Right renal cortex interstitium (tissue), 3 donors: ENCODE results near the gene LPCAT4. TPM values are rescaled to one million over a fixed set of nuclear protein-coding genes. Genes with fewer than 3 reads are reported as not detected.

Experiments used
- DNase-seq, 3 donors: peaks; one replicate each; pipeline ENCODE4 v3.0.0-alpha.2; 2013; ENCODE audit warnings: low read depth in 3 of 3, low spot score in 2 of 3
- polyA plus RNA-seq, 3 donors: library from polyadenylated mRNA; unstranded; fragments of 120-200 nt; gene quantifications; one replicate each; pipeline ENCODE4 v1.2.1, GENCODE V29; 2013; ENCODE audit not compliant: insufficient read length in 3 of 3

LPCAT4 gene
- polyA plus RNA-seq, 3 donors, result 30.2 to 33.3 (median 31.0) TPM

DNA sequence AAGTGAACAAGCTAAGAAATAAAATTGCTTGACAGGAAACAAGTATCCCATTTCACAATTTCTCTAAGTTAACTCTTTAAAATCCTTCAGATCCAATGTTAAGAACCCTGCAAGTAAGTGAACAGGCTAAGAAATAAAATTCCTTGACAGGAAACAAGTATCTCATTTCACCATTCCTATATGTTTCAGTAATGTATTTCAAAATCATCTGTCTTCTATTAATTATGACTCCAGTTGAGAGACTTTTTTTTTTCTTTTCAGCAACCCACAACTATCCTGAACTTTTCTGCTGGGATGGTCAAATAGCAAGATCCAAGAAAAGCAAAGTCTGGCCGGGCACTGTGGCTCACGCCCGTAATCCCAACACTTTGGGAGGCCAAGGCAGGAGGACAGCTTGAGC is 27.1 kb downstream of the LPCAT4 start:
- no peak for DNase-seq

DNA sequence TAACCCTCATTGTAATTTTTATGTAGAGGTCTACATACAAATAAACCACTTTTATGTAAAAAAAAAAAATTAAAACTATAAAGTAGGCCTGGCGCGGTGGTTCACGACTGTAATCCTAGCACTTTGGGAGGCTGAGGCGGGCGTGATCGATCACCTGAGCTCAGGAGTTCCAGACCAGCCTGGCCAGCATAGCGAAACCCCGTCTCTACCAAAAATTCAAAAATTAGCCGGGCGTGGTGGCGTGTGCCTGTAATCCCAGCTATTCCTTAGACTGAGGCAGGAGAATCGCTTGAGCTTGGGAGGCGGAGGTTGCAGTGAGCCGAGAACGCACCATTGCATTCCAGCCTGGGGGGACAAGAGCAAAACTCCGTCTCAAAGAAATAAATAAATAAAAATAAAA is 28.6 kb downstream of the LPCAT4 start:
- no peak for DNase-seq

DNA sequence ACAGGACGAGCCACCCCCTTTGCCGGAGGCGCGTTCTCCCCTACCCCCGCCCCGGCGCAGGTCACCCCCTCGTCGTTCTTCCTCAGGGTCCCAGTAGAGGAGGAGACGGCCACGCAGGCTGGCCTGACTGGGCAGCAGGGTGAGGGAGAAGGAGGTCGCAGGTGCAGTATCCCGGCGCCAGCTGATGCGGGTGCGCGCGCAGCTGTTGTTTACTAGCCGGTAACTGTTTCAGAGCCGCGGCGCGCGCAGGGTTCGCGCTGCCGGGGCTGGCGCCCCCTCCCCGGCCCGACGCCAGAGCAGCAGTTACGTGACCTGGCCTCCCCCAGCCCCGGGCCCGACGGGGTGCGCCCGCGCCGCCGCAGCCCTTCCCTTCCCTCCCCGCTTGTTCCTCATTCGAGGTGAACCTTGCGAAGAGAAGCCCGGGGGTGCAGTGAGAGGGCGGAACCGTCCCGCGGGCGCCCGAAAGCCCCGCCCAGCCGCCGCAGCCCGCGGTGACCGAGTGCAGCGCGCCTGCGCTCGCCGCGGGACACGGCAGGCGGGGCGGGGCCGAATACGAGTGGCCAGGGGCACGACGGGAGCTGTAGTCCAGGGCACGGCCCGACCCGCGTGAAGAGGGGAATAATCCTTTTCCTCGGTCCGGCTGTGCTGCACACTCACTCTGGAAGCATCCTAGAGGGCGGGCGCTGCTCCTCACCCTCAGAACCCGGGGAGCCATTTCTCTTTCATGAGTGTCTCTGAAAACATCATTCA is 29.3 kb downstream of the LPCAT4 start, which contains the start of gene SLC12A6:
Gene SLC12A6 (minus strand): TSS at position 225 of the 750 bp plus-strand sequence. CDS start 1,101 bp downstream, outside the sequence.
- DNase-seq, result peak; percentile 54 to 76 (median 75)

DNA sequence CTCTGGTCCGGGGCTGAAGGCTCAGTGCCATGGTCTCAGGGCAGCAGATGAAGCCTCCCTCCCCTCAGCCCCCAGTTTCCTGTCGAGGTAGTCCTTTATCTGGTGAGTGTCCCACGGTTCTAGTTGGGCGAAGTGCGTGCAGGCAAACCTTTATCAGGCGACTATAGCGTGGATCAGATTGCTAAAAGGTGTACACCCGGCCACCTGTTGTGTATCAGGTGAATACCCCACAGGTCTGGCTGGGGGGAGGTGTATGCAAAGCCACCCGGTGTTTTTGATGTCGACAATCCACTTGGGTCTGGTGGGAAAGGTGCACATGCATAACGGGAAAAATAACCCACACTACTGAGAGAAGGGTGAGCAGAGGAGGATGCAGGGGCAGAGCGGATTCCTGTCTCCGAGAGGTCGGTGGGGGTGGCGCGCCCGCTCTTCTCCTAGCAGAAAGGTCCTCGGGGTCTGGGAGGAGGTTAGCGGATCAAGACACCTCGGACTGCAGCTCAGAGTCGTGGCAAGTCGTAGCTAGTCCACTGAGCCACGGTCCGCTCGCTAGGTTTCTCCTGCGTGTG is 29.9 kb downstream of the LPCAT4 start:
- DNase-seq, result no peak

DNA sequence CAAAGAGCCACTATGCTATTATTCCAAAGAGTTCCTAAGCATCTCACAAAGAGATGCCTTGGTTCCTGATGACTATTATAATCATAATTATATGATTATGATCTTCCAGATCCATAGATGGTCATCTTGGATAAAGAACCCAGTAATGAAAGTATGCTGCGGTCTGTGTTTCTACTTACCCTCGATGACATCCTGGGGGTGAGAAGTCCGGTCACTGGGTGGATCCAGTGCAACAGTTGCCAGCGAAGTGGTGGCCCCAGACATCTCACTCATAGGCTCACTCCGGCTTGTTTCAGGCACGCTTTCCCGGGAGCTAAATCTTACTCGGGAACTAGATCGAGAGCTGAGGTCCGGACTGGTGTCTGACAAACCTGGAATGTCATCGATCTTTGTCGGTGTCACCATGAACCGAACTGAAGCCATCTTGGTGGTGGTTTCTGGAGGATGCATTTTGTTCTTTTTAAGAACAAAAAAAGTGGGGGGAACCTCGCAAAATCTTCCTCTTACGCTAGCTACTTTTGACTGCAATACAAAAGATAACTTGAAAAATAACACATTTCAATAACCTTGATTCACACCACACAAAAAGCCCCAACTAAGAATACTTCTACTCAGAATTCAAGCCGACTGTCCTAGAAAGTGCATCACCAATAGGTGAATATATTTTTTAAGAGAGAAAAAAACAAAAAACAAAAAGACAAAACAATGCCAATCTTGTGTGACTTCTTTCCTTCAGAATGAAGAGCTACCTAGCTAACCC is 30.6 kb downstream of the LPCAT4 start:
- DNase-seq, result no peak

DNA sequence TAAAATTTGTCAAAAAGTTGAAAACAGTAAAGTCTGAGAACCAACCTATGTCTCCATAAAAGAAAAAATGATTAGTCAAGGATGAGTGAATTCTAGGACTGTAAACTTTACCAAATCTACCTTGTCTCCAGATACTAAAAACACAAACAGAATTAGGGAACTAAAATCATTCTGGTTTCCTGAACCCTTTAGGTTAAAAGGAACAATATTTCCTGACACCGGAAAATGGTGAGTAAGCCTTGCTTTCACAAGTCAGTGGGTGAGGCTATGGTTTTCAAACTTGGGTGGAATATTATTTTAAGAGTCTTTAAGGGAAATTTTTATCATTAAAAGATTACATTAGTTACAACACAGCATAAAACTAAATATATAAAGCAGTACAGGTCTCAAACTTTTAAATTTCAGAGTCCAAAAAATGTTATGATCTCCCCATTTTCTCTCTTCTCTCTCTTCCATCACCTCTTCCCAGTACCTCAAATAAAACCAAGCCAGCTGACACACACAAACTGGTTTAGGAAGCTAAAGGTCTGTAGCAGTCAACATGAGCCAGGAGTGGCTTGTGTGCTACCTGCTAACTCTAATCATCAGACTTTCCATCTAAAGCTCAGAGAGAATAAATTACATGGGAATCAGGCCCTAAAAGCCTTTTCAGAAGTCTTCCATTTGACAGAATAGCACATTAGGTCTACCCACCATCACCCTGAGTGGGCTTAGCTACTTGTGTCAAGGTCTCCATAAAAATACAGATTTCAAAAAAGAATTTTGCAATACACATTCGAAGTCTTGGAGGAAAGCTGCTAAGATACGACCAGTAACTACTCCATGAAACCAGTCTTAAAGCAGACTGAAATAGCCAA is 31.6 kb downstream of the LPCAT4 start:
- no peak for DNase-seq

DNA sequence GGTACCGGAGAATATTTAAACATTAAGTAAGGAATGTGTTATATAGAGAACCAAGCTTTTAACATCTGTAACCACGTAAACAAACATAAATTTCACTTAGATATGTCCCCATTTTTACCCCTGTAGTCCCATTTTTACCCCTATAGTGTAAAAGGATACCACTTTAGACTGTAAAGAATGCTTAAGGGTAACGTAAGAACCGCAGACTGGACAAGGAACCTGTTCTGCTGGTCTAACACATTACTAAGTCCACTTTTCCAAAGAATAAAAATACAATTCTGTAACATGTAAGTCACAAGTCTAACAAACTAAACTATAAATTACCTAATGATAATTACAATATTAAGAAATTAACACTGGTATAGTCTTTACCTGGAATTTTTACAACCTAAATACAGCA is 32.3 kb downstream of the LPCAT4 start:
- no peak for DNase-seq

DNA sequence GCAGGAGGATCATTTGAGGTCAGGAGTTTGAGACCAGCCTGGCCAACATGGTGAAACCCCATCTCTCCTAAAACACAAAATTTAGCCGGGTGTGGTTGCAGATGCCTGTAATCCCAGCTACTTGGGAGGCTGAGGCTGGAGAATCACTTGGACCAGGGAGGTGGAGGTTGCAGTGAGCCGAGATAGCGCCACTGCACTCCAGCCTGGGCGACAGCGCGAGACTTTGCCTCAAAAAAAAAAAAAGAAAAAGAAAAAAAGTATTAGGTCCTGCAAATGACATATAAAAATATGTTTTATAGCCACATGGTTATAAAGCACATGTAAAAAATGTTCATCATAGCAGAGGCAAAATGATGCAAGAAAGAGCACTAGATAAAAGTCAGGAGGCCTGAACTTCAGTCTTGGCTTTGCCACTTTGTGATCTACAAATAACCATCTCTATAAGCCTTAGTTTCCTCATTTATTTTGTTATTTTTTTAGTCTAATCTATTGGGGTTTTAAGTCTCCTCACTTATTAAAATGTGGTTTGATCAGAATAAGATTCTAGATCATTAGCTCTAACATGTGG is 34.4 kb downstream of the LPCAT4 start:
- DNase-seq, result no peak

DNA sequence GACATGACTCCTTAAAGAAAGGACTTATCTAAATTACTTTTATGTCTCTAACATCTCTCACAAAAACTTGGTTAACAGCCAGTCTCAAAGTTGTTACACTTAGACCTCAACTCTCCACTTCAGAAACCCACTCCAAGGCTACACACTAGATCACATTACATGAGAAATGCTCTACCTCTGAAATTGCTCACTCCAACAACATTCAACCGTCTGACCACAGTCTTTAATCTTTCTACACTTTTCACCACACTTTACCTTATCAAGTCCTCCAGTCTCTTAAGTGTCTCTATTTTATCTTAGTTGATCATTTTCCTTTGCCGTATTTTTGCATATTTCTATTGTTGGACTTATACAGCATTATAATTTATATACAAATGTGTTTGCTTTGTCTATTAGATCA is 35.2 kb downstream of the LPCAT4 start:
- no peak for DNase-seq

DNA sequence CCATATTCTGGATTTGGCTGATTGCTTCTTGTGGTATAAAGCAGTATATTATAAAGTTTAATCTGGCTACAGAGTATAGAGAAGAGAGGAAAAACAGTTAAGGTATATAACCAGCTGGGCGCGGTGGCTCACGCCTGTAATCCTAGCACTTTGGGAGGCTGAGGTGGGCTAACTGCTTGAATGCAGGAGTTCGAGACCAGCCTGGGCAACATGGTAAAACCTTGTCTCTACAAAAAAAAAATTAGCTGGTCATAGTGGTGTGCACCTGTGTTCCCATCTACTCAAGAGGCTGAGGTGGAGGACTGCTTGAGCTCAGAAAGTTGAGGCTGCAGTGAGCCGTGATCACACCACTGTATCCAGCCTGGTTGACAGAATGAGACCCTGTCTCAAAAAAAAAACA is 36.7 kb downstream of the LPCAT4 start:
- no peak for DNase-seq

DNA sequence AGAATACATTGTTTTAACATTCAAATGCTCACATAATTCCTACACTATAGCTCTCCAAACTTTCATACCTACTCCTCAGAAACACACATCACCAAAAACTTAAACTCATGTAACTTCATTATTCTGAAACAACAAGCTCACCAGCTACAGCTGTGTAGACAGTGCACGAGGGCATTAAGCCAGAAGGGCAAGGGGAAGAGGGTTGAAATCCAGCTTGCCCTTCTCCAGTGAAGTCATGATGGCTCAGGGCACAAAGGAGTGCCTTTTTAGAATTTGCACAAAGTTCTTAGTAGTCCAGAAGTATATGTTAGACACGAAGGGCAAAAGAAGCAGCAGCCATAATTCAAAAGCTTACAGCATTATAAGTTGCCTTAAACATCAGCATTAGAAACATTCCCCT is 38.0 kb downstream of the LPCAT4 start:
- no peak for DNase-seq

DNA sequence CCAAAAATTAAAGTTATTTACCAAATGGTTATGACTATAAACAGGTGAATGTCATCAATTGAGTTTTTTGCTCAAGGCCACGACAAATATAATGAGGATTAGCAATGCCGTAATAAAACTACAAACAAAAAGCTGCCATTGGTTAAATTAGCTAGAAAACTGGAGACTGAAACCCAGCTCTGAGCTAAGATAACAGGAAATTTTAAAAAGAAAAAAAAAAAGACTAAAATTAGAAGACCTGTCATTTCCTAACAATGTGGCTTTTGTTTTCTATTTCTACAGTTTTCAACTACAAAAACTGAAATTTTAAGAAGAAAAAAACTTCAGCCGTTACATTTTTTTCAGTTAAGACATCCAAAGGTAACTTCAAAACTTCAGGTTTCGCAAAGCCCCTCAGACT is 39.1 kb downstream of the LPCAT4 start:
- no peak for DNase-seq

DNA sequence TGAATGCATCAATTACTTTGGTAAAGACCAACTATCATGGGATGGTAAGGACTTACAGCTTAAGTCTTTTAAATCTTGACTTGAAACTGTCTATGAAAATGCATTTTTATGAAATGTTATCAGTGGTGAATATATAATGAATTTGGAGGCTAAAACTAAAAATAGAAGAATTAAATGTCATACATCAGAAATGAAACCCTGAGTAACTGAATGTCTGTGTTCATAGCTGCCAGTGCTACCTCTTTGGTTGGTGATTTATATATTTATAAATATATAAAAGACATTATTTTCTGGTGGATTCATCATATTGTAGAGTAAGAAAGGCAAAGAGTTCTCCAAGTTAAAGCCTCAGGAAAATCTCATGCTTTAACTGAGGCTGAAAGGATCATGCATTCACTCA is 41.6 kb downstream of the LPCAT4 start:
- DNase-seq, result no peak

DNA sequence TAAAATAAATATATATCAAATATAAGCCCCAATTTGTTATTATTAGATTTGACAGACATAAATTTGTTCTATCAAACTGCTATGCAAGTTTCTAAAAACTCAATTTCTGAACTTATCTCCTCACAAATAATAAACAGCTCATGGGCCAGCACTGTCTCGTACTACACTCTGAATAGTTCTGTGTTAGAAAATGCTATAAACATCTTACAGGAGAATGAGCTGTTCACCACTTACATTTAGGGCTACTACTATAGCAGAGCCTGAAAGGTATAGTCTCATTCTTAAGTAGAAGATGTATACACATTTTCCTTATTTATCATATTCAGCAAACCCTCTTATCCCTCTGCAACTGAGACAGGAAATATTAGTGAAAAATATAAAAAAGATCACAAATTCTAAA is 42.1 kb downstream of the LPCAT4 start:
- no peak for DNase-seq

DNA sequence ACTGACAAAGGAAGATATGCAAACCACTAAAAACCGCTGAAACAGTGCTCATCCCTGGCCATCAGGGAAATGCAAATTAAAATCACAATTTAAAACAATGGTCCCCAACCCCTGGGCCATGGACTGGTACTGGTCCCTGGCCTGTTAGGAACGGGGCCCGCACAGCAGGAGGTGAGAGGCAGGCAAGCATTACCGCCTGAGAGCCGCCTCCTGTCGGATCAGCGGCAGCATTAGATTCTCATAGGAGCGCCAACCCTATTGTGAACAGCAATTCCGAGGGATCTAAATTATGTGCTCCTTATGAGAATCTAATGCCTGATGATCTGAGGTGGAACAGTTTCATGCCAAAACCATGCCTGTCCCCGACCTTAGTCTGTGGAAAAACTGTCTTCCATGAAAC is 43.8 kb downstream of the LPCAT4 start:
- DNase-seq, result no peak

DNA sequence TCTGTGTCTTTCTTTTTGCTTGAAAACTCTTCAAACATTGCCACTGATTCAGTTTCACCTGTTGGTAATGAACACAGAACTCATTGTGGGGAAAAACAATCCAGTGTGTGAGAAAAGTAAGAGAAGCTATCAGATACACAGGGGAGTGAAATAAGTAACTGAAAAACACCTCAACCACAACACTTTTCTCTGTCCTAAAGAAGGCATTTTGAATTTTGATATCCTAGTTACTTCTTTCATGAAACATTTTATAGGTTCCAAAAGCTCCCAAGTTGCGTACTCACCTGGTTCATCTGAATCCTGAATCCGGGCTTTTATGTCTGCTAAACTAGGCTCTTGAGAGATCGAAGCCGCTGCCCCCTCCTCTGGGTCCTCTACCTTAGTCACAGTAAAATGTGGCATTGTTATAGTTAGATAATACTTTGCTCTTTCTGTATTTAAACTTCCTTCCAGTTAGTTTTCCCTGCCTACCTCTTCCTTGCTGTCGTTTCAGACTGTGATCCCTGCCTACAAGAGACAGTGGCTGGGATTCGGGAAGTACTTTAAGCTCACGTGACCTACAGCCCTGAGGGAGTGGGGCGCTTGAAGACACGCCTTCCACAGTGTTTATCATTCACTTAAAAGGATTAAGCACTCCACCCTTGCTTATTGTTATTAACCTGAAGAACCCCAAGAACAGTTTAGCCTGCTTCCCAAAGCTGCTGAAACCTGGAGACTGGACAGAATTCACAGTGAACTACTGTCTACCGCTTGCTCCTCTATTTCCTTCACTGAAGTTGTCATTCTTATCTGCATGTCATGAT is 48.5 kb downstream of the LPCAT4 start:
- peak in 1 of 3 donors; percentile 31 for DNase-seq

DNA sequence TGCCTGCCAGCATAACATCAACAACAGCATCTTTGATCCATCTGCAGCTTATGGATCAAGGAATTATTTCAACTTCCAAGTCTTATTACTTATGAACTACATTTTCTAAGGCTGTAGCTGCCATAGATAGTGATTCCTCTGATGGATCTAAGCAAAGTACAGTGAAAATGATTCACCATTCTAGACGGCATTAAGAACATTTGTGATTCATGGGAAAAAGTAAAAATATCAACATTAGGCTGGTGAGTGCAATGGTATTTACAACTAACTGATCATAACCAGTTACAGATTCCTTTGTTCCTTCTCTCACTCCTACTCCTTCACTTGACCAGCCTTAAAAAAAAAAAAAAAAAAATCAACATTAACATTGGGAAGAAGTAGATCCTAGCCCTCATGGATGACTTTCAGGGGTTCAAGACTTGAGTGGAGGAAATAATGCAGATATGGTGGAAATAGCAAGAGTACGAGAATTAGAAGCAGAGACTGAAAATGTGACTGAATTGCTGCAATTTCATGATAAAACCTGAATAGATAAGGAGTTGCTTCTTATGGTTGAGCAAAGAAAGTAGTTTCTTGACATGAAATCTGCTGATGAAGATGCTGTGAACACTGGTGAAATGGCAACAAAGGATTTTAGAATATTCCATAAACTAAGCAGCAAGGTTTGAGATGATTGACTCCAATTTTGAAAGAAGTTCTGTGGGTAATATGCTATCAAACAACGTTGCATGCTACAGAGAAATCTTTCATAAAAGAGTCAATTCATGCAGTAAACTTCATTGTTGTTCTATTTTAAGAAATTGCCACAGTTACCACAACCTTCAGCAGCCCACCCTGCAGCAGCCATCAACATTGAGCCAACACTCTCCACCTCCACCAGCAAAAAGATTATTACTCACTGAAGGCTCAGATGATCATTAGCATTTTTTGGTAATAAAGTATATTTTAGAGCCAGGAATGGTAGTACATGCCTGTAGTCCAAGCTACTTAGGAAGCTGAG is 52.2 kb downstream of the LPCAT4 start:
- no peak for DNase-seq

DNA sequence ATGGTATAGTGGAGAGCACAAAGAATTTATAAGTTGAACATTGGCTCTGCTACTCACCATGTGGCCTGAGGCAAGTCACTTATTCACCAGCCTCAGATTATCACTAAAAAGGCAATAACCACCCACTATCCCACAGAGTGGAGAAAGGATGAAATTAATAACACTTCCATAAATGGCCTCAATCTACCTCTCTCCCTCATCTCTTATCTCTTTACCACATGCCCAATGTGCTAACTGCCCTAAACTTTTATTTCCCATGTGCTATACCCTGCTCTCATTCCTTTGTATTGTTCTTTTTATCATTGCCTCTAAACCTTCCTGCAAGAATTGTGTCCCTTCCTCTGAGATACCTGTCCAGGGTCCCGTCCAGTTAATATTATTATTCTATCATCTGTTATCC is 55.4 kb downstream of the LPCAT4 start:
- no peak for DNase-seq
